PC-9 (cell line): Measurements from ENCODE around the gene PURA. TPM values are rescaled to one million over a fixed set of nuclear protein-coding genes. Genes with fewer than 3 reads are reported as not detected.

Experiments
- BruUV-seq: library from RNA; stranded (reverse); fragments of 400-500 nt; replicated peaks from 2 replicates; lab custom pipeline; 2021; lab: Mats Ljungman, UMichigan
- CTCF ChIA-PET: fragments of 300-600 bp; sonication (Branson Sonifier 250); formaldehyde crosslinking; loops from one replicate; lab custom pipeline; 2022; ENCODE audit warnings: antibody characterized with exemption; lab: Charles Lee
- POLR2A ChIA-PET: fragments of 300-600 bp; sonication (Branson Sonifier 250); formaldehyde crosslinking; loops from one replicate; lab custom pipeline; 2022; ENCODE audit warnings: antibody characterized with exemption; ENCODE audit not compliant: unreplicated experiment; lab: Charles Lee
- DNase-seq, 2 experiments: peaks; one replicate each; pipeline versions ENCODE4 v3.0.0 to v3.0.0-alpha.2; 2015 to 2022; ENCODE audit warnings: mixed read lengths in 1 of 2
- H2AFZ ChIP-seq: fragments of 200-600 bp; sonication (generic); 2 replicates; pipeline ENCODE4 v1.8.1; 2017; ENCODE audit warnings: antibody characterized with exemption
- H3F3A ChIP-seq: fragments of 200-600 bp; sonication (generic); 2 replicates; pipeline ENCODE4 v1.8.1; 2017; ENCODE audit warnings: antibody characterized with exemption, mild to moderate bottlenecking, low read depth; ENCODE audit not compliant: insufficient read depth
- H3K27ac ChIP-seq: fragments of 200-600 bp; sonication (generic); 2 replicates; pipeline ENCODE4 v1.6.1; 2016; ENCODE audit warnings: mixed run types
- H3K27me3 ChIP-seq: fragments of 200-600 bp; sonication (generic); 2 replicates; pipeline ENCODE4 v1.6.1; 2016; ENCODE audit warnings: low read depth, mixed run types; ENCODE audit not compliant: insufficient read depth
- H3K36me3 ChIP-seq: fragments of 200-600 bp; sonication (generic); 2 replicates; pipeline ENCODE4 v1.6.1; 2016; ENCODE audit warnings: low read depth, mixed run types
- H3K4me1 ChIP-seq: fragments of 200-600 bp; sonication (generic); replicated peaks from 2 replicates; pipeline ENCODE4 v1.6.1; 2016; ENCODE audit warnings: mixed run types; ENCODE audit not compliant: insufficient read depth
- H3K4me2 ChIP-seq: fragments of 200-600 bp; sonication (generic); 2 replicates; pipeline ENCODE4 v1.6.1; 2017; ENCODE audit warnings: mixed run types
- H3K4me3 ChIP-seq: fragments of 200-600 bp; sonication (generic); 2 replicates; pipeline ENCODE4 v1.6.1; 2016; ENCODE audit warnings: mixed run types
- H3K79me2 ChIP-seq: fragments of 200-600 bp; sonication (generic); 2 replicates; pipeline ENCODE4 v1.6.1; 2017; ENCODE audit warnings: low read depth, mixed run types
- H3K9me2 ChIP-seq: fragments of 200-600 bp; sonication (generic); 2 replicates; pipeline ENCODE4 v1.8.1; 2017; ENCODE audit warnings: mild to moderate bottlenecking; ENCODE audit not compliant: insufficient read depth
- H3K9me3 ChIP-seq: fragments of 200-600 bp; sonication (generic); 2 replicates; pipeline ENCODE4 v1.8.1; 2016; ENCODE audit warnings: low read depth; ENCODE audit not compliant: insufficient read depth
- H4K20me1 ChIP-seq: fragments of 200-600 bp; sonication (generic); 2 replicates; pipeline ENCODE4 v1.8.1; 2017; ENCODE audit not compliant: insufficient read depth
- CTCF ChIP-seq: fragments of 200-600 bp; sonication (generic); conservative IDR thresholded peaks from 2 replicates; pipeline ENCODE4 v1.6.1; 2017; ENCODE audit warnings: mixed run types, antibody characterized with exemption, mild to moderate bottlenecking, moderate library complexity
- EZH2 ChIP-seq: fragments of 200-600 bp; sonication (generic); IDR thresholded peaks from 2 replicates; pipeline ENCODE4 v1.8.0; 2017; ENCODE audit warnings: antibody characterized with exemption, low read depth
- intact Hi-C: fragments of 100-400 bp; cut with micrococcal nuclease; formaldehyde crosslinking; loops from one replicate; pipeline ENCODE4 v1.10.0; 2022; ENCODE audit not compliant: unreplicated experiment
- total RNA-seq: library from RNA; stranded (reverse); gene quantifications from 2 replicates; pipeline ENCODE4 v1.2.3, GENCODE V29; 2021

The PURA gene
- total RNA-seq, 1 experiment from 2014 or later: 13.6 TPM

GRCh38 chr5:140094889-140095288, 19.0 kb upstream of the PURA start:
- no peaks in the 10 kb centered on the region for H4K20me1 ChIP-seq
- no peaks in the 10 kb centered on the region for H3F3A ChIP-seq
- no peak for DNase-seq
- H3K27me3 ChIP-seq: peaks cover 8% of the 10 kb centered on the region; the same call in 1 of the 2 replicates
- no peaks in the 10 kb centered on the region for H3K36me3 ChIP-seq
- no peaks in the 10 kb centered on the region for H3K4me1 ChIP-seq
- H3K9me3 ChIP-seq: peaks cover 9% of the 10 kb centered on the region; the same call in 1 of the 2 replicates
- H3K4me2 ChIP-seq: no peak overlapping the region
- CTCF ChIA-PET: no interaction called here
- H3K79me2 ChIP-seq: no peaks in the 10 kb centered on the region
- no TSS peak for BruUV-seq
- no peak overlapping the region for H3K4me3 ChIP-seq
- POLR2A ChIA-PET: no interaction called here
- H2AFZ ChIP-seq: no peak overlapping the region
- TF ChIP-seq CTCF: no peak
- no peak for TF ChIP-seq EZH2
- no peaks in the 10 kb centered on the region for H3K9me2 ChIP-seq
- intact Hi-C loops: no loop called here
- no peak overlapping the region for H3K27ac ChIP-seq

- ChIA-PET CTCF (no interaction called here), POLR2A (interaction anchor here (0.9 kb wide), 1 partner anchor 160 kb away, joined by 7 read pairs; no protein-coding TSS in a partner anchor)
- Histone ChIP-seq H3F3A (0 out of 2 replicates have a peak, but pooled peaks cover 7% of the 10 kb centered on the region), H3K27ac (no peak overlapping the region), H4K20me1 (no peaks in the 10 kb centered on the region), H3K4me1 (peaks cover 1% of the 10 kb centered on the region), H2AFZ (no peak overlapping the region), H3K9me3 (no peaks in the 10 kb centered on the region), H3K27me3 (no peaks in the 10 kb centered on the region), H3K79me2 (no peaks in the 10 kb centered on the region), H3K4me2 (no peak overlapping the region), H3K36me3 (no peaks in the 10 kb centered on the region), H3K9me2 (no peaks in the 10 kb centered on the region), H3K4me3 (no peak overlapping the region)
- intact Hi-C loops: no loop called here
- TF ChIP-seq CTCF (no peak), EZH2 (no peak)
- DNase-seq: no peak
- no TSS peak for BruUV-seq
Measured at GRCh38 chr5:140101179-140101578, 12.7 kb upstream of the PURA start.

GRCh38 chr5:140103154-140103553, 10.8 kb upstream of the PURA start:
- ChIA-PET POLR2A (no interaction called here), CTCF (no interaction called here)
- Histone ChIP-seq H3K9me3 (no peaks in the 10 kb centered on the region), H3K4me3 (no peak overlapping the region), H4K20me1 (no peaks in the 10 kb centered on the region), H3K79me2 (peaks cover 2% of the 10 kb centered on the region), H3K9me2 (no peaks in the 10 kb centered on the region), H3K27me3 (no peaks in the 10 kb centered on the region), H3K4me1 (peaks cover 10% of the 10 kb centered on the region), H3K27ac (no peak overlapping the region), H3K36me3 (no peaks in the 10 kb centered on the region), H3K4me2 (no peak overlapping the region), H2AFZ (no peak overlapping the region), H3F3A (peaks cover 16% of the 10 kb centered on the region; the same call in 1 of the 2 replicates)
- DNase-seq: no peak
- intact Hi-C loops: no loop called here
- BruUV-seq: no TSS peak
- TF ChIP-seq EZH2: no peak

- Histone ChIP-seq H3K36me3 (no peaks in the 10 kb centered on the region), H3K4me3 (no peak overlapping the region), H3K9me3 (no peaks in the 10 kb centered on the region), H3K27ac (no peak overlapping the region), H3K4me2 (no peak overlapping the region), H4K20me1 (no peaks in the 10 kb centered on the region), H3F3A (peaks cover 18% of the 10 kb centered on the region; the same call in 1 of the 2 replicates), H3K9me2 (no peaks in the 10 kb centered on the region), H3K79me2 (peaks cover 11% of the 10 kb centered on the region), H2AFZ (no peak overlapping the region), H3K27me3 (no peaks in the 10 kb centered on the region), H3K4me1 (peaks cover 10% of the 10 kb centered on the region)
- no peak for DNase-seq
- CTCF ChIA-PET: no interaction called here
- intact Hi-C loops: no loop called here
- TF ChIP-seq CTCF (no peak), EZH2 (no peak)
- BruUV-seq: no TSS peak
- POLR2A ChIA-PET: no interaction called here
Measured at GRCh38 chr5:140104100-140104499, 9.8 kb upstream of the PURA start.
